H7 (cell line): ENCODE measurements around the gene ELOVL5. TPM values are rescaled to one million over a fixed set of nuclear protein-coding genes. Genes with fewer than 3 reads are reported as not detected.
"Not testable (repeated sequence)": the region's sequence is repeated elsewhere in the genome, so short reads cannot be mapped to it uniquely, and the experiment has no call there.

Experiments used
- DNase-seq: peaks from one replicate; pipeline ENCODE4 v3.0.0; 2012
- H3K27me3 ChIP-seq: 2 replicates; pipeline ENCODE4 v1.6.0; 2011; ENCODE audit warnings: mild to moderate bottlenecking, low read length; ENCODE audit not compliant: control insufficient read depth, insufficient read depth
- H3K36me3 ChIP-seq: replicated peaks from 2 replicates; pipeline ENCODE4 v1.5.1; 2011; ENCODE audit warnings: low read length; ENCODE audit not compliant: control insufficient read depth, insufficient read depth
- H3K4me3 ChIP-seq: 2 replicates; pipeline ENCODE4 v1.5.1; 2011; ENCODE audit warnings: low read depth, mild to moderate bottlenecking, control low read depth, low read length, moderate library complexity; ENCODE audit not compliant: insufficient read depth
- total RNA-seq: library from RNA; depleted of rRNA; stranded (reverse); fragments of >200 nt; shearing (Covaris generic); gene quantifications from 2 replicates; pipeline ENCODE4 v1.2.3, GENCODE V29; 2014

ELOVL5 gene
- total RNA-seq, 1 experiment from 2014 or later = 76.0 TPM

DNA sequence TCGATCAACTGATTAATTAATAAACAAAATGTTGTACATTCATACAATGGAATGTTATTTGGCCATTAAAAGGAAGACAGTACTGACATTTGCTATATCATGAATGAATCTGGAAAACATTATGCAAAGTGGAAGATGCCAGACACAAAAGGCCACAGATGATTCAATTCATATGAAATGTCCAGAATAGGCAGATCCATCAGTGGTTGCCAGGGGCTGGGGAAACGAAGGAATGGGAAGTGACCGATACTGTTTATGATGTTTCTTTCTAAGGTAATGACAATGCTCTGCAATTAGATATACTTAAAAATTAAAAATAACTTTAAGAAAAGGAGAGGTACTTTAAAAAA, 37.2 kb downstream of the ELOVL5 start:
- Histone ChIP-seq H3K4me3 (no peak overlapping the region), H3K27me3 (no peaks in the 10 kb centered on the region), H3K36me3 (peaks cover 1% of the 10 kb centered on the region; the same call in 1 of the 2 replicates)
- no peak for DNase-seq

DNA sequence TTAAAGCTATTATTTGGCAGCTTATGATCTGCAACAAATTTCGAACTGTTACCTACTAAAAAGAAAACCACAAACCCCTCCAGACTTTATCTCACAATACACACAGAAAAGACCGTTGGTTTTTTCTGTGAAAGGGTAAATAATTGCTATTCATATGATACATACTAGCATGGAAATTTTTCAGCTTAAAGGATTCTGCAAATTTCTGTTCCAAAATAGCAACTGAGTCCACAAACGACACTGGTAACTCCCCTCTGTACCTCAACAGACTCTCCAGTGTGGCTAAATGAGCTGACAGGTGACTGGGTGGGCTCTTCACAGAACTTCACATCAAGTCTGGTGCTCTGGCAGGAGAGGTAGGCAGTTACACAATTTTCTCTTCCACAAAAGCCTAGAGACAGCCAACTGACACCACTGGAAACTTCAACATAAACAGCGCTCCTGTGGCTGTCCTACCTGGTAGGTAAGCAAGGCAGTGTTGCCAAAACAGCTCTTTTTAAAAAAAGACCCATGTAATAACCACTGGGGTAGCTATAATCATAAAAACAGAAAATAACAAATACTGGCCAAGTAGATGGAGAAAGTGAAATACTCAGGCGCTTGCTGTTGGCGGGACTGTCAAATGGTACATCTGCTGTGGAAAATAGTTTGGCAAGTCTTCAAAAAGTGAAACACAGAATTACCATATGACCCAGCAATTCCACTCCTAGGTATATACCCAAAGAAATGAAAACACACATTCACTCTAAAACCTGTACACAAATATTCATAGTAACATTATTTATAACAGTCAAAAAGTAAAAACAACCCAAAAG, 37.8 kb downstream of the ELOVL5 start:
- DNase-seq = no peak
- peaks cover 1% of the 10 kb centered on the region; the same call in 1 of the 2 replicates for H3K36me3 ChIP-seq
- H3K27me3 ChIP-seq = no peaks in the 10 kb centered on the region
- H3K4me3 ChIP-seq = no peak overlapping the region

DNA sequence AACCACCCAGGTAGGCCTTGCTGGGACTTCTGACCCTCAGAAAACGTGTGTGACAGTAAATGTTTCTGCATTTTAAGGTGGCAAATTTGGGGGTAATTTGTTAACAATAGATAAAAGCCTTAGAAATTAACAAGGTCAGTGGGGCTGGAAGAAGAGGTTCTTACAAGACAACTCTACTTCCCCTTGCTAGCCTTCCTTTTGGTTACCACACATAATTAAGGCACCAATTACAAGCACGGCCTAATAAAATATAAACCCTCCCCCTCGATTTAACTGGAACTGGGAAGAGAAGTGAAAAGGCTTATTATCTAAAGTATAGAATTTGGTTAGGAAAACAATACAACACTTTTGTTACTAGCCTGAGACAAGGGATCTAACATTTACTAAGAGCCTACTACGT, 38.8 kb downstream of the ELOVL5 start:
- no peak overlapping the region for H3K4me3 ChIP-seq
- H3K36me3 ChIP-seq = peaks cover 1% of the 10 kb centered on the region; the same call in 1 of the 2 replicates
- DNase-seq = no peak
- H3K27me3 ChIP-seq = no peaks in the 10 kb centered on the region

DNA sequence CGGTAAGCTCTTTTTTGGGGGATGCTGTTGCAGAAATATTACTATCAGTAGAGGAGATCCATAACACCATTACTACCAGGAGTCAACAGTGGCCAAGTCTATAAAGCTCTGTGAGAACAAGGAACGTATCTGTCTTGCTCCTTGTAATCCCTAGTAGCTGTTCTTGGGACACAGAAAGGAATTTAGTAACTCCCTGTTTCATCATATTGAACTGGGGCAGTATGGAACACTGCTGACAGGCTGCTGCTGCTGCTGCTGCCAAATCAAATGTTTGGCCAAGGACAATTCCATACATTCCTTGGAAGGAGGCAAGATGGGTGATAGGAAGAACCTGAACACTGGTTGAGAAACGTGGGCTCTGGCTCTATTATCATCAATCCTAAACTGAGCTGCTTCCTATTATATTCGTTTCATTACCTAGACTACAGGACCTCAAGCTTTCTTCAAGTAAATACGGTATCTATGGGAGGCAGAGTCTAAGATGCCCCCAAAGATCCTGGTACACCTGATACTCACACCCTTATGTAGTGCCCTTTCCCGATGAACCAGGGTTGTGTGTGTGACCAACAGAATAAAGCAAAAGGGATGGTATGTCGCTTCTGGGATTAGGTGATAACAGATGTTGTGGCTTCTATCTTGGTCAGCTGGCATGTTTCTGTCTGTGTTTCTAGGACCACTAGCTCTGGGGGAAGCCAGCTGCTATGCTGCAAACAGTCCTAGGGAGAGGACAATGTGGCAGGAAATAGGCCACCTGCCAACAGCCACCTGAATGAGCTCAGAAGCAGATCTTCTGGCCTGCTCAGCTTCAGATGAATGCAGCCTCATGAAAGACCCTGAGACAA, 39.5 kb downstream of the ELOVL5 start:
- Histone ChIP-seq H3K27me3 (no peaks in the 10 kb centered on the region), H3K4me3 (no peak overlapping the region), H3K36me3 (peaks cover 1% of the 10 kb centered on the region; the same call in 1 of the 2 replicates)
- no peak for DNase-seq

DNA sequence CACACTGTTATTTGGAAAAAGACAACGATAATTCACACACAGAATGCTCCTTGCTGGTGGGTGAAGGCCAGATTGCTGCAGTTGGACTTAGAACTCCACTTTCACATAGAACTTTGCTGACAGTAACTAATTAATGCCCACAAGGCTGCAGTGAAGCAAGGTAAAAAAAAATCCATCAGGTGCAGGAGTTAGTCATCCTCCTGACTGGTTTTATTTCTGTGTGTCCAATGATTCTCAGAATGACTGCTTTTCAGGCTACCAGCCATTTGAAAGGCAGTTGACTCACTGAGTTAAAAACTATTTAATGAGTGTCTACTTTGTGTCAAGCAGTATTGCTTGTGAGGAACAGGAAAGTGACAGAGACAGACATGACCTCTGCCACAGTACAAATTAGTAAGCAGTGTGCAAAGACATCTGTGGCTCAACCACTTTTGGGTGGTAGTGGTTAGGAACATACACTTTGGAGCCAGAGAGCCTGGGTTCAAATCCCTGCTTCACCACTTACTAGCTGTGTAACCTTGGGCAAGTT, 41.9 kb downstream of the ELOVL5 start:
- Histone ChIP-seq H3K4me3 (no peak overlapping the region), H3K27me3 (no peaks in the 10 kb centered on the region), H3K36me3 (peaks cover 1% of the 10 kb centered on the region; the same call in 1 of the 2 replicates)
- DNase-seq = no peak

DNA sequence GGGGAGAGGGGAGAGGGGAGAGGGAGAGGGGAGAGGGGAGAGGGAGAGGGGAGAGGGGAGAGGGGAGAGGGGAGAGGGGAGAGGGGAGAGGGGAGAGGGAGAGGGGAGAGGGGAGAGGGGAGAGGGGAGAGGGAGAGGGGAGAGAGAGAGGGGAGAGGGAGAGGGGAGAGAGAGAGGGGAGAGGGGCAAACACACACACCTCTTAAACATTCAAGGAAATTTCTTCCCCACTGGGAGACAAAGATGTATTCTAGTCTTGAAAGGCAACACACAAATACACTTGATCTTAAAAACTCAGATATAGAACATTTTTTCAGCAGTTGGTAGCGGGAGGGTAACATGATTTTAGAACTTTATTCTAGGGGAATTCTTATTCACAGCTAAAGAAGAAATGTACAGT, 42.5 kb downstream of the ELOVL5 start:
- H3K4me3 ChIP-seq, H3K36me3 ChIP-seq, H3K27me3 ChIP-seq, DNase-seq: not testable (repeated sequence)

DNA sequence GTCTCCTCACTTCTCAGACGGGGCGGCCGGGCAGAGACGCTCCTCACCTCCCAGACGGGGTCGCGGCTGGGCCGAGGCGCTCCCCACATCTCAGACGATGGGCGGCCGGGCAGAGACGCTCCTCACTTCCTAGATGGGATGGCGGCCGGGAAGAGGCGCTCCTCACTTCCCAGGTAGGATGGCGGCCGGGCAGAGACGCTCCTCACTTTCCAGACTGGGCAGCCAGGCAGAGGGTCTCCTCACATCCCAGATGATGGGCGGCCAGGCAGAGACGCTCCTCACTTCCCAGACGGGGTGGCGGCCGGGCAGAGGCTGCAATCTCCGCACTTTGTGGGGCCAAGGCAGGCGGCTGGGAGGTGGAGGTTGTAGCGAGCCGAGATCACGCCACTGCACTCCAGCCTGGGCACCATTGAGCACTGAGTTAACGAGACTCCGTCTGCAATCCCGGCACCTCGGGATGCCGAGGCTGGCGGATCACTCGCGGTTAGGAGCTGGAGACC, 43.2 kb downstream of the ELOVL5 start:
- H3K36me3 ChIP-seq, DNase-seq: not testable (repeated sequence)

DNA sequence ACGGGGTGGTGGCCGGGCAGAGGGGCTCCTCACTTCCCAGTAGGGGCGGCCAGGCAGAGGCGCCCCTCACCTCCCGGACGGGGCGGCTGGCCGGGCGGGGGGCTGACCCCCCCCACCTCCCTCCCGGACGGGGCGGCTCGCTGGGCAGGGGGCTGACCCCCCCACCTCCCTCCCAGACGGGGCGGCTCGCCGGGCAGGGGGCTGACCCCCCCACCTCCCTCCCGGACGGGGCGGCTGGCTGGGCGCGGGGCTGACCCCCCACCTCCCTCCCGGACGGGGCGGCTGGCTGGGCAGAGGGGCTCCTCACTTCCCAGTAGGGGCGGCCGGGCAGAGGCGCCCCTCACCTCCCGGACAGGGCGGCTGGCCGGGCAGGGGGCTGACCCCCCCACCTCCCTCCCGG, 43.8 kb downstream of the ELOVL5 start:
- not testable (repeated sequence) for H3K4me3 ChIP-seq, H3K27me3 ChIP-seq, DNase-seq, H3K36me3 ChIP-seq

More for the DNA sequence above, 43.2 kb downstream of the ELOVL5 start:
- H3K27me3 ChIP-seq, H3K4me3 ChIP-seq: not testable (repeated sequence)

DNA sequence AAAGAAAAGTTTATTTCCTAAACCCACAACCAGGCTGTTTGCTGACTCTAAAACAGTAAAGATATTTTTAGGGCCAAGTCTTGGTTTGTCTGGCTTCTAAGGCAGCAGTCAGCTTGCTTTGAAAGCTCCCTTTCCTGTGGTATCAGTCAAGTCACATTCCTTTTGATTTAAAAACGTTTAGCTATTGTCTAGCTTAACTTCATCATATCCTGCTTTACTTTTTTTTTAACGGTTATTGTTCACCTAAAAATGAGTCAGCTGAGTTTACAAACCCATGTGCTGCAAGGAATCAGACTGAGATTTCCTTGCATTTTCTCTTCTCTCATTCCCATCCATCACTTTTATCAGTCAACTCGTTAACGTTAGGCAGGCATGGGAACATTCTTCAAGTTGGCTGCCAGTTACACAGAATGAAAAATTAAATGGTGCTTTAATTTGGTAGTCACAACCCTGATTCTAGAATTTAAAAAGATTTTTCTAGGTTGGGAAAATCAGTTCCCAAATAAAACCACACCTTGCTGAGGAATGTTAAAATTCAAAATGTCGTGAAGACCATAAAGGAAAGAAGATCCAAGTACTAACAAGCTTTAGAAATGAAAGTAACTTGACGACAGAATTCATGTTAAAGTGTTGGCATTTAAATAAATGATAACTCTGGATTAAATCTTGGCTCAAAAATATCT, 45.9 kb downstream of the ELOVL5 start:
- Histone ChIP-seq H3K27me3 (no peaks in the 10 kb centered on the region), H3K4me3 (no peak overlapping the region), H3K36me3 (no peaks in the 10 kb centered on the region; the same call in 1 of the 2 replicates)
- no peak for DNase-seq

DNA sequence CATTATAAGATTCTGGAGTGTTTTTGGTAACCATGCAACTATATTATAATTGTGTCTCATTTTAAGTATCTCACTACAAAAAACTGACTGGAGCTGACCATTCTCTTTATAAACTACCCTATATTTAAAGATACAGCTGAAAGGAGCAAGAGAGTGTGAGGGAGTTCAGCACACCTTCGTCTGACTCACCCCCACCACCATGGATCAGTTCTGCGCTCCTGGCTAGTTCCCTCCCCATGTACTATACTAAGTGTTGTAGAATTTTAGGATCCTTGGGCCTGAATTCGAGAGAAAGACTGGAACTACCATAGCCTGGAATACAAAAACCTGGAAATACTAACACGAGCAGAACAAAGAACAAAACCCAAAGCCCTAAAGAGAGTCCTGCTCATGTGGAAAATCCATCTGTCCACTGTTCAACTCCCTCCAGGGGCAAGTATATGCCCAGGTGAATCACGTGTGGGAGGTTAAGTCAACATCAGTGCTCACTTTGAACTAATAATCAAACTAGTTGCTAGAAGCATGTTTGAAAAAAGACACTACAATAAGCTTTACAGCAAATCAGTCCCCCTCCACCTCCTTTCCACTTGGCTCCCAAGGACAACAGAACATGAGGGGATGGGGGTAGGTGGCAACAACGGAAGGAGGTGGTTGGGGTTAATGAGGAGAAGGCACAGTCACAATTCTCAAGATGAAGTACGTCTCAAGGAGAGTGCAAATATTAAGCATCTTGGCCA, 46.8 kb downstream of the ELOVL5 start:
- H3K36me3 ChIP-seq = no peaks in the 10 kb centered on the region; the same call in 1 of the 2 replicates
- H3K27me3 ChIP-seq = no peaks in the 10 kb centered on the region
- no peak for DNase-seq
- no peak overlapping the region for H3K4me3 ChIP-seq

DNA sequence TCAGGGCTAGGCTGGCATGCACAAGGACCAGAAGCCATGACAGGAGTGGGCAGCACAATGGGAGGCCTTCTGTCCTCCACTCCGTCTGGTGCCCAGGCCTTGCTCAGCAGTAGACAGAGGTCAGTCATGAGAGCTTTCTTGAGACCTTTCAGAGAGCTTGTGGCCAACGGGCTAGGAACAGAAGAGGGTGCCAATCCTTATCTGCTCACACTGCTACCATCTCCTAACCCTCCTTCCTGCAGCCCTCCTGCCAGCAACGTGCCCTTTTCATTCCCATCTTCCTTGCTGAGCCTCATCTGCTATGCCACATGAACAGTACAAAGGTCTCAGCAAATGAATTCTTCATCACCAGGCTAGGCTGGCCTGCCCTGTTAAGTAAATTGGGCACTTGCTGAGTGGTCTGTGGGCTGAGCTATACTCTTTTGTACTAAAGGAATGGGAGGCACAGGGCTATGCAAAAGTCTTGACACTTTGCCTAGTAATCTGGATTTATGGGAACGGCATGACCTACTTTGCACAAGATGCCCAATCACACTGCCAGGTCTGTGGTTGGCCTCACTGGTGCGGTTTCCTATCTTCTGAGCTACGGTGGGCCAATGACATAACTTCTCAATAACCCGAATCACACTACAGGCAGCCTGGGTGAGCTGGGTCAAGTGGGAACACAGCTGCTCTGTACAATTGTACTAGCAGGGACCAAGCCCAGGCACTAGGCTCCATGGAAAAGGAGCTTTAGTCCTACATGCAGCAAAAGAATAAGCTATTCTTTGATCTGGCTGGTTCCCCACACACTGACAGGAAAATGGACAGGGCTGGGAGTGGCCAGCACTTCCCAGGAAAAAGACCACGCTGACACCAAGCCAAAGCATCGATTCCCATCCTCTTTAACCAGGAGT, 47.8 kb downstream of the ELOVL5 start:
- Histone ChIP-seq H3K27me3 (no peaks in the 10 kb centered on the region), H3K4me3 (no peak overlapping the region), H3K36me3 (no peaks in the 10 kb centered on the region)
- no peak for DNase-seq

DNA sequence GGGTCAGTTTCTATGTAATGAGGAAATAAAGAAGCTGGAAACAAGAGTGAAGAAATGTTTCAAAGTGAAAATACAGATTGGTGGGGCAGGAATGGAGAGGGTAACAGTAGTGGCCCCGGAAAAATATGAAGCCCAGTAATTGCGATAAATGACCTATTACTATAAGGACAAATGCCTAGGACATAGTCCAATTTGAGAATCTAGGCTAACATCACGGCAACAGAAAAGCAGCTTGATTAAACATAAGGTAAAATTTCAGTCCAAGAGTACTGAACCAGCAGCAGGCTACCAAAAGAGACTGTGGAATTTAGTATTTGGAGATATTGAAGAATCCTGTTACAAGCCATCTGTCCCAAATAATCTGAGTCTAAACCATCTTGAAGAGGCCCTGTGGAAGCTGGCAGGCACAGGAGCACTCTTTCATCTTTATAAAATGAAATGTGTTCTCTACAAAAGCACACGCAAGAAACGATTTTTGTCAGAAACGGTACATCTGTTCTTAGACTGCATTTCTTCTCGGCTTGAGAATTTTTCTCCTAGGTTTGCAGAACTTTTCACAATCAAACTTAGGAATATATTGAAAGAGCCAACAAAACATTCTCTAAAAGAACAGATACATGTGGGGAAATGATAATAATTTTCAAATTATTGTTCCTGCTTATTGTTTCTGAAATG, 49.3 kb downstream of the ELOVL5 start:
- H3K27me3 ChIP-seq = no peaks in the 10 kb centered on the region
- H3K4me3 ChIP-seq = no peak overlapping the region
- no peak for DNase-seq
- H3K36me3 ChIP-seq = no peaks in the 10 kb centered on the region
